ENCODE results near the gene KRT4.

KRT4 gene

GRCh38 chr12:52819731-52820510, 6.0 kb upstream of the KRT4 start:
- no peak overlapping the region for H3K27ac ChIP-seq
- no peak for TF ChIP-seq Cebpa-rat (IDR thresholded peaks at IDR 0.05)
- peaks cover 0 to 6% (median 0%) of the 10 kb centered on the region in 10 experiments; a peak in 1 of 20 replicates for H3K4me1 ChIP-seq
- no peaks in the 10 kb centered on the region for H3K36me3 ChIP-seq
- H3K4me2 ChIP-seq: no peak overlapping the region
- H3K9me3 ChIP-seq (replicated peaks in 1 of 11): no peaks in the 10 kb centered on the region
- H3K27me3 ChIP-seq: no peaks in the 10 kb centered on the region
- H3K4me3 ChIP-seq: no peak overlapping the region
- H4K20me1 ChIP-seq: no peaks in the 10 kb centered on the region; a peak in 2 of 22 replicates
- H3K9ac ChIP-seq: no peak overlapping the region

- Histone ChIP-seq H3K9me3 (replicated peaks in 1 of 11) (no peaks in the 10 kb centered on the region), H3K4me2 (no peak overlapping the region), H3K27ac (no peak overlapping the region), H3K4me3 (no peak overlapping the region), H3K27me3 (no peaks in the 10 kb centered on the region), H4K20me1 (no peaks in the 10 kb centered on the region; a peak in 2 of 22 replicates), H3K36me3 (no peaks in the 10 kb centered on the region), H3K4me1 (peaks cover 0 to 6% (median 0%) of the 10 kb centered on the region in 10 experiments; a peak in 1 of 20 replicates), H3K9ac (no peak overlapping the region)
- TF ChIP-seq Cebpa-rat (IDR thresholded peaks at IDR 0.05): no peak
Measured at GRCh38 chr12:52818887-52819420, 5.0 kb upstream of the KRT4 start.

- Histone ChIP-seq H3K4me3 (no peak overlapping the region), H3K9ac (no peak overlapping the region), H3K4me1 (peaks cover 0 to 6% (median 0%) of the 10 kb centered on the region in 10 experiments; a peak in 3 of 20 replicates), H3K36me3 (no peaks in the 10 kb centered on the region), H4K20me1 (no peaks in the 10 kb centered on the region; a peak in 2 of 22 replicates), H3K9me3 (replicated peaks in 1 of 11) (no peaks in the 10 kb centered on the region), H3K27ac (no peak overlapping the region), H3K27me3 (no peaks in the 10 kb centered on the region), H3K4me2 (no peak overlapping the region)
- no peak for TF ChIP-seq Cebpa-rat (IDR thresholded peaks at IDR 0.05)
Measured at GRCh38 chr12:52818388-52818787, 4.5 kb upstream of the KRT4 start.

GRCh38 chr12:52817699-52818238, 3.9 kb upstream of the KRT4 start:
- H3K4me1 ChIP-seq: peaks cover 0 to 6% (median 0%) of the 10 kb centered on the region in 10 experiments; a peak in 6 of 20 replicates
- H3K9ac ChIP-seq: no peak overlapping the region
- H3K36me3 ChIP-seq: no peaks in the 10 kb centered on the region
- H3K9me3 ChIP-seq (replicated peaks in 1 of 11): no peaks in the 10 kb centered on the region
- no peaks in the 10 kb centered on the region for H3K27me3 ChIP-seq
- no peak for TF ChIP-seq Cebpa-rat (IDR thresholded peaks at IDR 0.05)
- no peak overlapping the region for H3K4me3 ChIP-seq
- no peaks in the 10 kb centered on the region; a peak in 2 of 22 replicates for H4K20me1 ChIP-seq
- H3K27ac ChIP-seq: no peak overlapping the region
- H3K4me2 ChIP-seq: no peak overlapping the region

GRCh38 chr12:52817003-52817698, 3.2 kb upstream of the KRT4 start:
- Histone ChIP-seq H3K9me3 (replicated peaks in 1 of 11) (no peaks in the 10 kb centered on the region), H3K27me3 (no peaks in the 10 kb centered on the region), H3K27ac (no peak overlapping the region), H4K20me1 (no peaks in the 10 kb centered on the region; a peak in 2 of 22 replicates), H3K9ac (no peak overlapping the region), H3K36me3 (no peaks in the 10 kb centered on the region), H3K4me1 (peaks cover 0 to 10% (median 0%) of the 10 kb centered on the region in 10 experiments; a peak in 6 of 20 replicates), H3K4me3 (no peak overlapping the region), H3K4me2 (no peak overlapping the region)
- TF ChIP-seq Cebpa-rat (IDR thresholded peaks at IDR 0.05): no peak

- Histone ChIP-seq H3K36me3 (no peaks in the 10 kb centered on the region), H3K9ac (no peak overlapping the region), H3K9me3 (replicated peaks in 1 of 11) (no peaks in the 10 kb centered on the region), H4K20me1 (no peaks in the 10 kb centered on the region; a peak in 2 of 22 replicates), H3K4me2 (no peak overlapping the region), H3K4me1 (peaks cover 0 to 10% (median 0%) of the 10 kb centered on the region in 10 experiments; a peak in 5 of 20 replicates), H3K4me3 (no peak overlapping the region), H3K27me3 (no peaks in the 10 kb centered on the region), H3K27ac (no peak overlapping the region)
- TF ChIP-seq Cebpa-rat (IDR thresholded peaks at IDR 0.05): no peak
Measured at GRCh38 chr12:52815676-52816588, 2.0 kb upstream of the KRT4 start.

- H3K4me3 ChIP-seq: no peak overlapping the region
- H3K9me3 ChIP-seq (replicated peaks in 1 of 11): no peaks in the 10 kb centered on the region
- H3K27ac ChIP-seq: no peak overlapping the region
- H4K20me1 ChIP-seq: no peaks in the 10 kb centered on the region; a peak in 2 of 22 replicates
- no peak overlapping the region for H3K9ac ChIP-seq
- peaks cover 0 to 10% (median 0%) of the 10 kb centered on the region in 10 experiments; a peak in 5 of 20 replicates for H3K4me1 ChIP-seq
- H3K36me3 ChIP-seq: no peaks in the 10 kb centered on the region
- H3K4me2 ChIP-seq: no peak overlapping the region
- no peak for TF ChIP-seq Cebpa-rat (IDR thresholded peaks at IDR 0.05)
- H3K27me3 ChIP-seq: no peaks in the 10 kb centered on the region
Measured at GRCh38 chr12:52815161-52815560, 1.2 kb upstream of the KRT4 start.

GRCh38 chr12:52814710-52815155, 817 bp upstream of the KRT4 start:
- Histone ChIP-seq H3K4me1 (peaks cover 0 to 10% (median 0%) of the 10 kb centered on the region in 10 experiments; a peak in 5 of 20 replicates), H4K20me1 (no peaks in the 10 kb centered on the region; a peak in 2 of 22 replicates), H3K4me3 (no peak overlapping the region), H3K36me3 (no peaks in the 10 kb centered on the region), H3K27me3 (no peaks in the 10 kb centered on the region), H3K9ac (no peak overlapping the region), H3K4me2 (no peak overlapping the region), H3K27ac (no peak overlapping the region), H3K9me3 (replicated peaks in 1 of 11) (no peaks in the 10 kb centered on the region)
- no peak for TF ChIP-seq Cebpa-rat (IDR thresholded peaks at IDR 0.05)
